ENCODE measurements around the gene ARHGAP6. TPM values are rescaled to one million over a fixed set of nuclear protein-coding genes. Genes with fewer than 3 reads are reported as not detected.

Gene ARHGAP6
- total RNA-seq, 4 donors from 2014 or later, result 2.7 to 9.1 (median 4.3) TPM

DNA sequence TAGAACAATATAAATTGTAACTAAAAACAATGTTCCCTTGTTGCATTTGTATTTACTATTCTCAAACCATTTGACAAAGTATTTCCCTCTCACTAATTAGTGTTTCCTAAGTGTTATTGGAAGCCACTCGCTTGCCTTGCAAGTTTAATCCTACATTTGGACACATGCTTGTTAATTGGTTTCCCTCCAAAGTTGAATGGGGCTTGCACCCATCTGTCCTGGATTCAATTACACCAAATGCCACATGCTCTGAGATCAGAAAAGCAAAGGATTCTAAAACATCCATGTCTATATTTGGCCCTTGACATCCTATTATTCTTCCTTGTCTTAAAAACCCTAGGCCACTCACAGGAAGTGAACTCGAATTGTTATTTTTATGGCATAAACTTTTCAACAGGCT is 225.9 kb downstream of the ARHGAP6 start:
- no peak overlapping the region for H3K4me3 ChIP-seq (ENCODE audit: low read depth, poor library complexity, severe bottlenecking)
- WGBS, 2 donors, result 46 to 48% methylated on average over 2 of the region's 2 CpGs
- intact Hi-C loops (cut with DNase I; ENCODE audit: low total_unique reads), result no loop called here
- TF ChIP-seq POLR2A (IDR thresholded peaks at IDR 0.05), result no peak
- no peak for DNase-seq (ENCODE audit: low spot score in 2 of 2)

DNA sequence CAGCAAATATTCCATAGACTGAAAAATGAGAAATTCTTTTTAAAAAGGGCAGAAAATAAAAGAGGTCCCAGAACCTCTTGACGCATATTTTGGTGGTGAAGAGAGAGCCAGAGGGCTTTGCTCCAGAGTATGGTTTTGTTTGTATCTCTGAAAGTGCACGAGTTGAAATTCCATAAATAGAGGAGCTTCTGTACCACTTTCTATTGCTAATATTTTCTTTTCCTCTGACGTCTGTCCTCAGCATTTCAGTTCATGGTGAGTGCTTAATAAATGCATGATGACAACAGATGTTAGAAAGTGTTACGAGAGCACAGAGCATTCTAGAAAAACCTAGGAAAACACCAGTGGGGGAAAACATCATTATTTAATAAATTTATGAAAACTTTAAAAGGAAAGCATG is 227.0 kb downstream of the ARHGAP6 start:
- 36 to 57% methylated on average over 4 of the region's 4 CpGs for WGBS, 2 donors
- intact Hi-C loops (cut with DNase I; ENCODE audit: low total_unique reads), result no loop called here
- no peak overlapping the region for H3K4me3 ChIP-seq (ENCODE audit: low read depth, poor library complexity, severe bottlenecking)
- DNase-seq (ENCODE audit: low spot score in 2 of 2), result no peak
- TF ChIP-seq CTCF (IDR thresholded peaks at IDR 0.05) (no peak), POLR2A (IDR thresholded peaks at IDR 0.05) (no peak)

DNA sequence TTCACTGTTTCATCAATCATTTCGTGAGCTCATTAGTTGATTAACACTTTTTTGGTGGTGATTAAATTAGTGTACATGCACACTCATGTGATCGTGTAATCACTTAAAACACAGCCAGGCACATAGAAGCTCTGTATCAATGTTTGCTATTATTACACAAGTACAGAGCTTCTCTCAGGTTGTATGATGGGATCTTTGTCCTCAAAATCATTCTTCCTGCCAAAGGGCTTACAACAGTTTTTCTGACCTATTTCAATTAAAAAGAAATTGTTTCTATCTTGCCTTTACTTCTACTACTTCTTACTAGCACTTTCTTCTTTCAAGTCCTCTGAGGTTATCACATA is 227.4 kb downstream of the ARHGAP6 start:
- WGBS, 2 donors, result 59 to 70% methylated on average over 2 of the region's 2 CpGs
- TF ChIP-seq CTCF (IDR thresholded peaks at IDR 0.05) (no peak), POLR2A (IDR thresholded peaks at IDR 0.05) (no peak)
- no peak overlapping the region for H3K4me3 ChIP-seq (ENCODE audit: low read depth, poor library complexity, severe bottlenecking)
- intact Hi-C loops (cut with DNase I; ENCODE audit: low total_unique reads), result no loop called here
- no peak for DNase-seq (ENCODE audit: low spot score in 2 of 2)

DNA sequence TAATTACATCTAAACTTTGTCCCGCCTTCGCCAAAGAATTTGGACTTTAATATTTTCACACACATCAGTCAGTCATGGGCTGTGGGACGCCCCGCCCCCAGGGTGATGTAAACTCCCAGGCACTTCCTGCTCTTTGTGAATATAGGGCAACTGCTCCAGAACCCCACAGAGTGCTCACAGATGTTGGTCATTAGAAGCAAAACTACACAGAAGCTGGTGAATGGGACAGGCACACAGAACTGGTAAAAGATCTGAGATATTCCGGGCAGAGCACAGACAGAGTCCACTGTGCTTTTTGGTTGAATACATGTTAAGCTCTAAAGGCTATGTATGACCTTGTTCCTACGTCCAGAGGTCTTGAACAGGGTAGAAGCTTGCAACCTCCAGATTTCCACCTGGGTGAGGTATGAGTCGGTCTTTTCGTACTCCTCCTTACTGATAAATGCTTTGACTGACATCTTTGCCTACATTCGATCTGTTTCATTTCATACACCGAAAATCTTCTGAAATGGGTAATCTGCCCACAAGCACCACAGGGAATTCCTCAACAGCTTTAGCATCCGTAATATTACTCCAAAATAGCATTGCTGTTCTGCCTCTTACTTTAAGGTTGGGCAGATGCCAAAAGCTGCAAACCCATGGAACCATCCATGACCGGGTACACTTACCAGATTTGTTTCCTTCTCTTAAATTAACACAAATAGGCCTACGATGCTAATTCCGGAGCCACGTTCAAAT is 227.9 kb downstream of the ARHGAP6 start:
- TF ChIP-seq CTCF (IDR thresholded peaks at IDR 0.05), result no peak
- no peak for TF ChIP-seq POLR2A (IDR thresholded peaks at IDR 0.05)
- intact Hi-C loops (cut with DNase I; ENCODE audit: low total_unique reads), result no loop called here
- WGBS, 2 donors, result 58 to 59% methylated on average over 15 of the region's 15 CpGs
- peak in 1 of 2 donors; percentile 24 for DNase-seq (ENCODE audit: low spot score in 2 of 2)
- H3K4me3 ChIP-seq (ENCODE audit: low read depth, poor library complexity, severe bottlenecking), result no peak overlapping the region

DNA sequence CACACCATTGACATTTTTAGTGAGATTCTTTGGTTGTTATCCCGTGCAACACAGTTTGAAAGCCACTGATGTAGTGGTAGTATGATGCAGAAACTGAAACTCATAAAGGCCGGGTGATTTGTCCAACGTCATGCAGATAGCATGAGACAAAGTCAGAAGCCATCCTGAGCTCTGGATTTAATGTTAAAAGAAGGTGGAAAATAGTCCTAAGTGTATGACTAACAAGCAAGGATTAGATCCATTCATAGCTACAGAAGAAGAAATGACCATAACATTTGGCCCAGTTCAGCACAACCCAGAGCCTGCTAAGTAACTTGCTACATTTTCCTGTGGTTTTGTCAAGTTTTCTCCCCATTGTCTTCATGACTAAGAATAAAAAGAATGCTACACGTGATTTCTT is 230.2 kb downstream of the ARHGAP6 start:
- no peak overlapping the region for H3K4me3 ChIP-seq (ENCODE audit: low read depth, poor library complexity, severe bottlenecking)
- WGBS, 2 donors, result 50 to 52% methylated on average over 4 of the region's 4 CpGs
- intact Hi-C loops (cut with DNase I; ENCODE audit: low total_unique reads), result no loop called here
- DNase-seq (ENCODE audit: low spot score in 2 of 2), result no peak
- no peak for TF ChIP-seq CTCF (IDR thresholded peaks at IDR 0.05)
- no peak for TF ChIP-seq POLR2A (IDR thresholded peaks at IDR 0.05)

DNA sequence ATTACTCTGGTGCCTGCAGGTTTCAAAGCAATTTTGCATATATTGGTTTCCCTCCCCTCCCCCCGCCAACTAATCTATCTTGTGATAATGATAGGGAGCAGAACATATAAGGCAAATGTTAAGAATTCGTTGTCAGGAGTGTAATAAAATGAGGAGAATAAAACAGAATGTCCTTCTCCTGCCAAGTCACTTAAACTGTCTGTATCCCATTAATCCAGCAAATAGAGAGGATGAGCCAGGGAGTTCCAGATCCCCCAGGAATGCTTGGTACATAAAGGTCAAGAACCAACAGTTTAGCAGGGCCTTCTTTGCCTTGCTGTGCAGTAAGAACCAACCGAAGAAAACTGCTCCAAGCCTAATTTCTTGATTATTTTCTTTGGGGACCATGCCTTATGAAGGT is 231.1 kb downstream of the ARHGAP6 start:
- intact Hi-C loops (cut with DNase I; ENCODE audit: low total_unique reads), result no loop called here

More for the DNA sequence above, 231.1 kb downstream of the ARHGAP6 start:
- DNase-seq (ENCODE audit: low spot score in 2 of 2), result no peak
- H3K4me3 ChIP-seq (ENCODE audit: low read depth, poor library complexity, severe bottlenecking), result no peak overlapping the region
- 58 to 73% methylated on average over 3 of the region's 3 CpGs for WGBS, 2 donors
- TF ChIP-seq POLR2A (IDR thresholded peaks at IDR 0.05), result no peak
- no peak for TF ChIP-seq CTCF (IDR thresholded peaks at IDR 0.05)

Measured in lower leg skin (tissue), 4 donors.